ENCODE measurements around the gene SYT1.

- TF ChIP-seq CTCF (IDR thresholded peaks at IDR 0.05) (peak in 1 of 4 experiments; percentile 32), POLR2A (IDR thresholded peaks at IDR 0.05) (no peak), POLR2AphosphoS5 (IDR thresholded peaks at IDR 0.05) (no peak), EP300 (IDR thresholded peaks at IDR 0.05) (no peak)
These were observed 310.1 kb downstream of the SYT1 start for GRCh38 chr12:79174626-79175025.

All from sigmoid colon (tissue), 4 donors.